HepG2 (cell line): ENCODE data around the gene TBC1D2B. TPM values are rescaled to one million over a fixed set of nuclear protein-coding genes. Genes with fewer than 3 reads are reported as not detected.
A peak's percentile ranks its signal among the peaks of the same experiment; 100 is the strongest.

Experiments used
- DPF2 ChIP-seq: sonication (generic); formaldehyde crosslinking; IDR thresholded peaks from 2 replicates; pipeline ENCODE4 v1.4.0; 2020; ENCODE audit warnings: mild to moderate bottlenecking, low read depth, missing genetic modification reagents, borderline replicate concordance
- KLF12 ChIP-seq: sonication (generic); formaldehyde crosslinking; IDR thresholded peaks from 2 replicates; pipeline ENCODE4 v1.4.0; 2020; ENCODE audit warnings: missing genetic modification reagents, borderline replicate concordance
- ZBTB42 ChIP-seq: sonication (generic); formaldehyde crosslinking; IDR thresholded peaks from 2 replicates; pipeline ENCODE4 v1.5.0; 2020; ENCODE audit warnings: mild to moderate bottlenecking, missing genetic modification reagents
- ZKSCAN5 ChIP-seq: sonication (generic); formaldehyde crosslinking; IDR thresholded peaks from 2 replicates; pipeline ENCODE4 v1.5.1; 2020; ENCODE audit warnings: mild to moderate bottlenecking, missing genetic modification reagents
- ZNF121 ChIP-seq: sonication (generic); formaldehyde crosslinking; IDR thresholded peaks from 2 replicates; pipeline ENCODE4 v1.5.0; 2020; ENCODE audit warnings: mild to moderate bottlenecking, missing genetic modification reagents
- ZNF777 ChIP-seq: sonication (generic); formaldehyde crosslinking; IDR thresholded peaks from 2 replicates; pipeline ENCODE4 v1.4.0; 2020; ENCODE audit warnings: missing genetic modification reagents
- ZNF792 ChIP-seq: IDR thresholded peaks from 2 replicates; pipeline ENCODE4 v1.6.1; 2016
- ZNF879 ChIP-seq: sonication (generic); formaldehyde crosslinking; IDR thresholded peaks from 2 replicates; pipeline ENCODE4 v1.8.1; 2023; ENCODE audit warnings: missing genetic modification reagents
- polyA plus RNA-seq, 8 experiments: library from polyadenylated mRNA; depleted of rRNA in 3 of 8; stranded (reverse) in 7 of 8; unstranded in 1 of 8; fragments of >200 nt; fragmentation: Illumina TruSeq in 4 of 8; extraction: Trizol in 4 of 8; gene quantifications; 2 replicates each; pipeline versions ENCODE4 v1.2.1 to v1.2.3, GENCODE V29; 2011 to 2016; ENCODE audit warnings: low read depth in 4 of 8, missing spikeins in 1 of 8, mixed read lengths in 1 of 8; ENCODE audit not compliant: insufficient read depth in 1 of 8
- total RNA-seq, 5 experiments: library from RNA; depleted of rRNA; stranded (reverse); fragments of >200 nt; fragmentation: Illumina TruSeq; extraction: Trizol; gene quantifications; 2 replicates each; pipeline ENCODE4 v1.2.3, GENCODE V29; 2016; ENCODE audit warnings: low read depth in 1 of 5
- TF ChIP-seq, protein P1 (sequence below): sonication (generic); formaldehyde crosslinking; IDR thresholded peaks from 2 replicates; pipeline ENCODE4 v1.9.0; 2021; ENCODE audit warnings: mild to moderate bottlenecking, missing genetic modification reagents
- TF ChIP-seq, protein P2 (sequence below): sonication (generic); formaldehyde crosslinking; conservative IDR thresholded peaks from 2 replicates; pipeline ENCODE4 v1.8.0; 2022; ENCODE audit warnings: missing genetic modification reagents
- TF ChIP-seq, protein P3 (sequence below): sonication (generic); formaldehyde crosslinking; IDR thresholded peaks from 2 replicates; pipeline ENCODE4 v1.8.0; 2022; ENCODE audit warnings: missing genetic modification reagents, mild to moderate bottlenecking, inconsistent platforms, borderline replicate concordance
- TF ChIP-seq, protein P4 (sequence below): IDR thresholded peaks from 2 replicates; pipeline ENCODE4 v1.6.1; 2016; ENCODE audit warnings: mild to moderate bottlenecking
- TF ChIP-seq, protein P5 (sequence below): sonication (generic); formaldehyde crosslinking; IDR thresholded peaks from 2 replicates; pipeline ENCODE4 v1.4.0; 2020; ENCODE audit warnings: mild to moderate bottlenecking, missing genetic modification reagents

The TBC1D2B gene
- total and polyA plus RNA-seq, 2 of the 13 experiments (the other 11 are each of a cell fraction or from before 2014, with no cell fraction given): 10.1 to 14.4 TPM

DNA sequence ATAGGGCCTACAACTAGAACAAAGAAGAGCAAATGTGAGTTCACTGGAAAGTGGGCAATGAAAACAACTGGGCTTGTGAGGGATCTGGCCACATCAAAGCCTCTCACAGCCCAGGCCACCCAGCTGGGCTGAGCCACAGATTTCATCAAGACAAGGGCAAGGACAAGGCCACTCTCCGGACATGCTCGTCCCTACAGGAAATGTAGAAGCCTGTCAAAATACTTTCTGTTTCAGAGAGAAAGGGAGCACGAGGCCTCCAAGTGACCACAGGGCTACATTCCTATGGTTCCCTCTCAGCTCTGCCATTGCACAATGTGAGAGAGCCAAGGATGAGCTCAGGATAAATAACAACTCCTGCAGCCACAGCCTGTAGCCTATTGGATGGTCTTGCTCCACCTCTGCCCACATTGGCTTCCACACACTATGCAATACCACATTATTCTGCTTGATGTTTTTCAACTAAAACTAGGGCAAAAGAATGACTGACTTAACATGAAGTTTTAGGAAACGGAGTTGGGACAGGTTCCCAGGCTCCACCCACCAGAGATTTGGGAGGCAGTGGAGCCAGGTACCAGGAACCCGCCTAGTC, 12.1 kb downstream of the TBC1D2B start (continued):
- TF ChIP-seq, protein P1, sequence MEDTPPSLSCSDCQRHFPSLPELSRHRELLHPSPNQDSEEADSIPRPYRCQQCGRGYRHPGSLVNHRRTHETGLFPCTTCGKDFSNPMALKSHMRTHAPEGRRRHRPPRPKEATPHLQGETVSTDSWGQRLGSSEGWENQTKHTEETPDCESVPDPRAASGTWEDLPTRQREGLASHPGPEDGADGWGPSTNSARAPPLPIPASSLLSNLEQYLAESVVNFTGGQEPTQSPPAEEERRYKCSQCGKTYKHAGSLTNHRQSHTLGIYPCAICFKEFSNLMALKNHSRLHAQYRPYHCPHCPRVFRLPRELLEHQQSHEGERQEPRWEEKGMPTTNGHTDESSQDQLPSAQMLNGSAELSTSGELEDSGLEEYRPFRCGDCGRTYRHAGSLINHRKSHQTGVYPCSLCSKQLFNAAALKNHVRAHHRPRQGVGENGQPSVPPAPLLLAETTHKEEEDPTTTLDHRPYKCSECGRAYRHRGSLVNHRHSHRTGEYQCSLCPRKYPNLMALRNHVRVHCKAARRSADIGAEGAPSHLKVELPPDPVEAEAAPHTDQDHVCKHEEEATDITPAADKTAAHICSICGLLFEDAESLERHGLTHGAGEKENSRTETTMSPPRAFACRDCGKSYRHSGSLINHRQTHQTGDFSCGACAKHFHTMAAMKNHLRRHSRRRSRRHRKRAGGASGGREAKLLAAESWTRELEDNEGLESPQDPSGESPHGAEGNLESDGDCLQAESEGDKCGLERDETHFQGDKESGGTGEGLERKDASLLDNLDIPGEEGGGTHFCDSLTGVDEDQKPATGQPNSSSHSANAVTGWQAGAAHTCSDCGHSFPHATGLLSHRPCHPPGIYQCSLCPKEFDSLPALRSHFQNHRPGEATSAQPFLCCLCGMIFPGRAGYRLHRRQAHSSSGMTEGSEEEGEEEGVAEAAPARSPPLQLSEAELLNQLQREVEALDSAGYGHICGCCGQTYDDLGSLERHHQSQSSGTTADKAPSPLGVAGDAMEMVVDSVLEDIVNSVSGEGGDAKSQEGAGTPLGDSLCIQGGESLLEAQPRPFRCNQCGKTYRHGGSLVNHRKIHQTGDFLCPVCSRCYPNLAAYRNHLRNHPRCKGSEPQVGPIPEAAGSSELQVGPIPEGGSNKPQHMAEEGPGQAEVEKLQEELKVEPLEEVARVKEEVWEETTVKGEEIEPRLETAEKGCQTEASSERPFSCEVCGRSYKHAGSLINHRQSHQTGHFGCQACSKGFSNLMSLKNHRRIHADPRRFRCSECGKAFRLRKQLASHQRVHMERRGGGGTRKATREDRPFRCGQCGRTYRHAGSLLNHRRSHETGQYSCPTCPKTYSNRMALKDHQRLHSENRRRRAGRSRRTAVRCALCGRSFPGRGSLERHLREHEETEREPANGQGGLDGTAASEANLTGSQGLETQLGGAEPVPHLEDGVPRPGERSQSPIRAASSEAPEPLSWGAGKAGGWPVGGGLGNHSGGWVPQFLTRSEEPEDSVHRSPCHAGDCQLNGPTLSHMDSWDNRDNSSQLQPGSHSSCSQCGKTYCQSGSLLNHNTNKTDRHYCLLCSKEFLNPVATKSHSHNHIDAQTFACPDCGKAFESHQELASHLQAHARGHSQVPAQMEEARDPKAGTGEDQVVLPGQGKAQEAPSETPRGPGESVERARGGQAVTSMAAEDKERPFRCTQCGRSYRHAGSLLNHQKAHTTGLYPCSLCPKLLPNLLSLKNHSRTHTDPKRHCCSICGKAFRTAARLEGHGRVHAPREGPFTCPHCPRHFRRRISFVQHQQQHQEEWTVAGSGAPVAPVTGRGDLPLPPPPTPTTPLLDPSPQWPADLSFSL: no peak
- TF ChIP-seq ZNF777: no peak
- TF ChIP-seq, protein P2, sequence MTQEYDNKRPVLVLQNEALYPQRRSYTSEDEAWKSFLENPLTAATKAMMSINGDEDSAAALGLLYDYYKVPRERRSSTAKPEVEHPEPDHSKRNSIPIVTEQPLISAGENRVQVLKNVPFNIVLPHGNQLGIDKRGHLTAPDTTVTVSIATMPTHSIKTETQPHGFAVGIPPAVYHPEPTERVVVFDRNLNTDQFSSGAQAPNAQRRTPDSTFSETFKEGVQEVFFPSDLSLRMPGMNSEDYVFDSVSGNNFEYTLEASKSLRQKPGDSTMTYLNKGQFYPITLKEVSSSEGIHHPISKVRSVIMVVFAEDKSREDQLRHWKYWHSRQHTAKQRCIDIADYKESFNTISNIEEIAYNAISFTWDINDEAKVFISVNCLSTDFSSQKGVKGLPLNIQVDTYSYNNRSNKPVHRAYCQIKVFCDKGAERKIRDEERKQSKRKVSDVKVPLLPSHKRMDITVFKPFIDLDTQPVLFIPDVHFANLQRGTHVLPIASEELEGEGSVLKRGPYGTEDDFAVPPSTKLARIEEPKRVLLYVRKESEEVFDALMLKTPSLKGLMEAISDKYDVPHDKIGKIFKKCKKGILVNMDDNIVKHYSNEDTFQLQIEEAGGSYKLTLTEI (CRISPR knock-in tag): no peak
- no peak for TF ChIP-seq KLF12
- peak; percentile 89 for TF ChIP-seq DPF2 (CRISPR knock-in tag)
- TF ChIP-seq, protein P3, sequence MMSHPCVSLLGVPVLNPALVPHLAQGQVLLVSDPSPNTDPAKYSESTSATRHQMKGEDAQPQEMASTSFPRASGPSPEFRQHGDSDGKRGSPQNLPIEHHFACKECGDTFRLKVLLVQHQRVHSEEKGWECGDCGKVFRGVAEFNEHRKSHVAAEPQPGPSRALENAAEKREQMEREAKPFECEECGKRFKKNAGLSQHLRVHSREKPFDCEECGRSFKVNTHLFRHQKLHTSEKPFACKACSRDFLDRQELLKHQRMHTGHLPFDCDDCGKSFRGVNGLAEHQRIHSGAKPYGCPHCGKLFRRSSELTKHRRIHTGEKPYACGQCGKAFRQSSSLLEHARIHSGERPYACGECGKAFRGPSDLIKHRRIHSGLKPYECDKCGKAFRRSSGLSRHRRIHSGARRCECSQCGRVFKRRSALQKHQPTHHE (CRISPR knock-in tag): no peak; the same call in 1 of the 2 replicates
- no peak for TF ChIP-seq ZBTB42 (CRISPR knock-in tag)
- TF ChIP-seq ZNF792 (CRISPR knock-in tag): peak; percentile 95
- TF ChIP-seq ZNF879: no peak
- TF ChIP-seq, protein P4, sequence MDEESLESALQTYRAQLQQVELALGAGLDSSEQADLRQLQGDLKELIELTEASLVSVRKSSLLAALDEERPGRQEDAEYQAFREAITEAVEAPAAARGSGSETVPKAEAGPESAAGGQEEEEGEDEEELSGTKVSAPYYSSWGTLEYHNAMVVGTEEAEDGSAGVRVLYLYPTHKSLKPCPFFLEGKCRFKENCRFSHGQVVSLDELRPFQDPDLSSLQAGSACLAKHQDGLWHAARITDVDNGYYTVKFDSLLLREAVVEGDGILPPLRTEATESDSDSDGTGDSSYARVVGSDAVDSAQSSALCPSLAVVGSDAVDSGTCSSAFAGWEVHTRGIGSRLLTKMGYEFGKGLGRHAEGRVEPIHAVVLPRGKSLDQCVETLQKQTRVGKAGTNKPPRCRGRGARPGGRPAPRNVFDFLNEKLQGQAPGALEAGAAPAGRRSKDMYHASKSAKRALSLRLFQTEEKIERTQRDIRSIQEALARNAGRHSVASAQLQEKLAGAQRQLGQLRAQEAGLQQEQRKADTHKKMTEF (CRISPR knock-in tag): peak; percentile 98
- TF ChIP-seq ZNF121 (CRISPR knock-in tag): no peak; the same call in 1 of the 2 replicates
- no peak for TF ChIP-seq ZKSCAN5 (CRISPR knock-in tag)
- TF ChIP-seq, protein P5, sequence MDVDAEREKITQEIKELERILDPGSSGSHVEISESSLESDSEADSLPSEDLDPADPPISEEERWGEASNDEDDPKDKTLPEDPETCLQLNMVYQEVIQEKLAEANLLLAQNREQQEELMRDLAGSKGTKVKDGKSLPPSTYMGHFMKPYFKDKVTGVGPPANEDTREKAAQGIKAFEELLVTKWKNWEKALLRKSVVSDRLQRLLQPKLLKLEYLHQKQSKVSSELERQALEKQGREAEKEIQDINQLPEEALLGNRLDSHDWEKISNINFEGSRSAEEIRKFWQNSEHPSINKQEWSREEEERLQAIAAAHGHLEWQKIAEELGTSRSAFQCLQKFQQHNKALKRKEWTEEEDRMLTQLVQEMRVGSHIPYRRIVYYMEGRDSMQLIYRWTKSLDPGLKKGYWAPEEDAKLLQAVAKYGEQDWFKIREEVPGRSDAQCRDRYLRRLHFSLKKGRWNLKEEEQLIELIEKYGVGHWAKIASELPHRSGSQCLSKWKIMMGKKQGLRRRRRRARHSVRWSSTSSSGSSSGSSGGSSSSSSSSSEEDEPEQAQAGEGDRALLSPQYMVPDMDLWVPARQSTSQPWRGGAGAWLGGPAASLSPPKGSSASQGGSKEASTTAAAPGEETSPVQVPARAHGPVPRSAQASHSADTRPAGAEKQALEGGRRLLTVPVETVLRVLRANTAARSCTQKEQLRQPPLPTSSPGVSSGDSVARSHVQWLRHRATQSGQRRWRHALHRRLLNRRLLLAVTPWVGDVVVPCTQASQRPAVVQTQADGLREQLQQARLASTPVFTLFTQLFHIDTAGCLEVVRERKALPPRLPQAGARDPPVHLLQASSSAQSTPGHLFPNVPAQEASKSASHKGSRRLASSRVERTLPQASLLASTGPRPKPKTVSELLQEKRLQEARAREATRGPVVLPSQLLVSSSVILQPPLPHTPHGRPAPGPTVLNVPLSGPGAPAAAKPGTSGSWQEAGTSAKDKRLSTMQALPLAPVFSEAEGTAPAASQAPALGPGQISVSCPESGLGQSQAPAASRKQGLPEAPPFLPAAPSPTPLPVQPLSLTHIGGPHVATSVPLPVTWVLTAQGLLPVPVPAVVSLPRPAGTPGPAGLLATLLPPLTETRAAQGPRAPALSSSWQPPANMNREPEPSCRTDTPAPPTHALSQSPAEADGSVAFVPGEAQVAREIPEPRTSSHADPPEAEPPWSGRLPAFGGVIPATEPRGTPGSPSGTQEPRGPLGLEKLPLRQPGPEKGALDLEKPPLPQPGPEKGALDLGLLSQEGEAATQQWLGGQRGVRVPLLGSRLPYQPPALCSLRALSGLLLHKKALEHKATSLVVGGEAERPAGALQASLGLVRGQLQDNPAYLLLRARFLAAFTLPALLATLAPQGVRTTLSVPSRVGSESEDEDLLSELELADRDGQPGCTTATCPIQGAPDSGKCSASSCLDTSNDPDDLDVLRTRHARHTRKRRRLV (CRISPR knock-in tag): peak; percentile 54; the same call in 1 of the 2 replicates
